Peyer's patch (tissue), 4 donors: ENCODE results near the gene XBP1.

Experiments
- CTCF ChIP-seq, 6 experiments: fragments of 450-650 bp in 4 of 6; fragments of 200-600 bp in 2 of 6; sonication (generic) in 1 of 6; IDR thresholded peaks; one replicate each; pipeline ENCODE4 v1.5.1; 2017 to 2019; ENCODE audit warnings: antibody characterized with exemption in 6 of 6, mild to moderate bottlenecking in 3 of 6, moderate library complexity in 1 of 6
- POLR2A ChIP-seq, 2 donors: fragments of 450-650 bp; IDR thresholded peaks; one replicate each; pipeline ENCODE4 v1.5.1; 2017; ENCODE audit warnings: antibody characterized with exemption in 2 of 2, mild to moderate bottlenecking in 2 of 2, moderate library complexity in 2 of 2

- TF ChIP-seq CTCF (IDR thresholded peaks at IDR 0.05) = no peak
- no peak for TF ChIP-seq POLR2A (IDR thresholded peaks at IDR 0.05)
Measured at GRCh38 chr22:28766628-28767027, 33.7 kb downstream of the XBP1 start.
